Osteocyte (in vitro differentiated cells): Measurements from ENCODE around the gene HOXA6. TPM values are rescaled to one million over a fixed set of nuclear protein-coding genes. Genes with fewer than 3 reads are reported as not detected.
A peak's percentile ranks its signal among the peaks of the same experiment; 100 is the strongest.

Experiments used
- DNase-seq: peaks from one replicate; pipeline ENCODE4 v3.0.0; 2021; ENCODE audit warnings: mixed read lengths; ENCODE audit not compliant: unreplicated experiment; ENCODE audit errors: extremely low spot score
- H3K27ac Mint-ChIP-seq: one replicate; pipeline ENCODE4 v1.8.0; 2021; ENCODE audit warnings: mild to moderate bottlenecking, mixed read lengths; ENCODE audit not compliant: unreplicated experiment
- H3K27me3 Mint-ChIP-seq: one replicate; pipeline ENCODE4 v1.8.0; 2021; ENCODE audit warnings: mixed read lengths; ENCODE audit not compliant: unreplicated experiment
- H3K36me3 Mint-ChIP-seq: one replicate; pipeline ENCODE4 v1.8.0; 2021; ENCODE audit warnings: mixed read lengths; ENCODE audit not compliant: unreplicated experiment
- H3K4me1 Mint-ChIP-seq: one replicate; pipeline ENCODE4 v1.8.0; 2021; ENCODE audit warnings: mixed read lengths; ENCODE audit not compliant: unreplicated experiment
- H3K4me3 Mint-ChIP-seq: one replicate; pipeline ENCODE4 v1.8.0; 2021; ENCODE audit warnings: mild to moderate bottlenecking, moderate library complexity, mixed read lengths; ENCODE audit not compliant: unreplicated experiment
- H3K9me3 Mint-ChIP-seq: one replicate; pipeline ENCODE4 v1.8.0; 2021; ENCODE audit warnings: mixed read lengths; ENCODE audit not compliant: unreplicated experiment
- CTCF ChIP-seq: fragments of 200-600 bp; sonication (generic); IDR thresholded peaks from 2 replicates; pipeline ENCODE4 v1.5.0; 2021; ENCODE audit warnings: antibody characterized with exemption, mild to moderate bottlenecking, moderate library complexity
- total RNA-seq: library from RNA; stranded (reverse); gene quantifications from 2 replicates; pipeline ENCODE4 v1.2.1, GENCODE V29; 2021

The HOXA6 gene
- total RNA-seq, 1 donor from 2014 or later: not detected

- TF ChIP-seq CTCF: no peak
- no peak for DNase-seq
- H3K27ac Mint-ChIP-seq: no peak overlapping the region
- peaks cover 41% of the 10 kb centered on the region for H3K4me1 Mint-ChIP-seq
- H3K27me3 Mint-ChIP-seq: peaks cover 85% of the 10 kb centered on the region
- no peaks in the 10 kb centered on the region for H3K36me3 Mint-ChIP-seq
- no peaks in the 10 kb centered on the region for H3K9me3 Mint-ChIP-seq
- H3K4me3 Mint-ChIP-seq: peak overlapping the region; percentile 69
Measured at GRCh38 chr7:27183682-27184336, 36.2 kb upstream of the HOXA6 start.

- Mint-ChIP-seq H3K27me3 (peaks cover 85% of the 10 kb centered on the region), H3K36me3 (no peaks in the 10 kb centered on the region), H3K9me3 (no peaks in the 10 kb centered on the region), H3K4me1 (peaks cover 33% of the 10 kb centered on the region), H3K27ac (no peak overlapping the region), H3K4me3 (no peak overlapping the region)
- DNase-seq: no peak
- no peak for TF ChIP-seq CTCF
Measured at GRCh38 chr7:27182861-27183681, 35.5 kb upstream of the HOXA6 start.

DNA sequence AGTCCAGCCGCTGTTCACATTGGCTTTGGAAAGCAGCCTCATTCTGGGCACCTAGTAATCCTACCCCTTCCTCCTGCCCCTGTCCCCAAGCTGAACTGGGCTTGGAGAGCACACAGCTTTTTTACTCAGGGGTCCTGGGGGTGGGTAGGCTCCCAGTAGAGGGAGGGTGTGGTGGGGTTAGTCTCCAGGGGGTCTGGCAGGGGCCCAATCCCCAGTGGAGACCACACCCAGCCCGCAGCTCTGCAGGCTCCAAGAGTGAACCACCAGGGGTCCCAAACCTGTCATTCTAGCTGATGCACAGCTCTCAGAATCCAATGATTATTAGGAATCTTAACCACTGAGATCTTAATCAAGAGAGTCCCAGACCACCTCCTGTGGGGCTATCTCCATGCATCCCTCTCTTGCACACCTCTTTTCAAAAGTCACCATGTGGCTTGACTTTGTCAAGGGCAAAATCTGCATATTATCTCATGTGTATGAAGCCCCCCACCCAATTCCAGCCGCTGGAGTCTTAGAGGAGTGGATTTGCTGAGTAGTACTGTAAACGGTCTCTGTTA, 34.8 kb upstream of the HOXA6 start:
- H3K27ac Mint-ChIP-seq: no peak overlapping the region
- no peak overlapping the region for H3K4me3 Mint-ChIP-seq

GRCh38 chr7:27181795-27182275, 34.3 kb upstream of the HOXA6 start:
- no peaks in the 10 kb centered on the region for H3K9me3 Mint-ChIP-seq
- peaks cover 26% of the 10 kb centered on the region for H3K4me1 Mint-ChIP-seq
- no peak overlapping the region for H3K4me3 Mint-ChIP-seq
- no peak overlapping the region for H3K27ac Mint-ChIP-seq
- peaks cover 85% of the 10 kb centered on the region for H3K27me3 Mint-ChIP-seq
- no peaks in the 10 kb centered on the region for H3K36me3 Mint-ChIP-seq
- DNase-seq: no peak
- no peak for TF ChIP-seq CTCF

More for the DNA sequence above, 34.8 kb upstream of the HOXA6 start:
- Mint-ChIP-seq H3K4me1 (peaks cover 28% of the 10 kb centered on the region), H3K36me3 (no peaks in the 10 kb centered on the region), H3K9me3 (no peaks in the 10 kb centered on the region), H3K27me3 (peaks cover 85% of the 10 kb centered on the region)
- no peak for DNase-seq
- no peak for TF ChIP-seq CTCF
